ENCODE results near the gene NELL1.

NELL1 gene

DNA sequence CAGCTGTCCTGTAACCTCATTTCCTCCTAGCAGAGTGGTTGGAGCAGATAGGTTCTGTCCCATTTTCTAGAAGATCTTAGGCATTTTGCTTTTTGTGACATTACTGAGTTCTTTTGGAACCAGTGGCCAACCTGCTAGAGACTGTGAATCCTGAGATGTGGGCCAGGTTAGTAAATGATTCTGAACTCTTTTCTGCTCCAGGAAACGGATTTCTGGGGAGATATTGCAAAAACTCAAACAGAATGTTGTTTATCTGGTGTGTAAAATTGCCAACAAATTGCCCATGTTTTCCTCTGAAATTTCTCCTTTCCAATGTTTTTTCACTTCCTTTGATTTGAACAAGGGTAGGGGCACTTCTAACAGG is 37.2 kb upstream of the NELL1 start:
- ATAC-seq: no peak
- TF ChIP-seq ZNF565 (CRISPR knock-in tag; conservative IDR thresholded peaks at IDR 0.05; ENCODE audit: low read depth) (no peak), TCF4 (CRISPR knock-in tag; IDR thresholded peaks at IDR 0.05; ENCODE audit: borderline replicate concordance) (no peak), ZNF8 (CRISPR knock-in tag; IDR thresholded peaks at IDR 0.05) (no peak), ZNF70 (CRISPR knock-in tag; IDR thresholded peaks at IDR 0.05) (no peak), ARNTL (CRISPR knock-in tag; IDR thresholded peaks at IDR 0.05; ENCODE audit: borderline replicate concordance, low read depth) (no peak), ZFP30 (CRISPR knock-in tag; IDR thresholded peaks at IDR 0.05) (no peak), GLIS3 (CRISPR knock-in tag; IDR thresholded peaks at IDR 0.05) (no peak), BACH2 (CRISPR knock-in tag; IDR thresholded peaks at IDR 0.05; ENCODE audit: borderline replicate concordance) (no peak), ESRRG (CRISPR knock-in tag; IDR thresholded peaks at IDR 0.05) (no peak), ZC3H10 (CRISPR knock-in tag; IDR thresholded peaks at IDR 0.05) (no peak)
- TF ChIP-seq, protein P1, sequence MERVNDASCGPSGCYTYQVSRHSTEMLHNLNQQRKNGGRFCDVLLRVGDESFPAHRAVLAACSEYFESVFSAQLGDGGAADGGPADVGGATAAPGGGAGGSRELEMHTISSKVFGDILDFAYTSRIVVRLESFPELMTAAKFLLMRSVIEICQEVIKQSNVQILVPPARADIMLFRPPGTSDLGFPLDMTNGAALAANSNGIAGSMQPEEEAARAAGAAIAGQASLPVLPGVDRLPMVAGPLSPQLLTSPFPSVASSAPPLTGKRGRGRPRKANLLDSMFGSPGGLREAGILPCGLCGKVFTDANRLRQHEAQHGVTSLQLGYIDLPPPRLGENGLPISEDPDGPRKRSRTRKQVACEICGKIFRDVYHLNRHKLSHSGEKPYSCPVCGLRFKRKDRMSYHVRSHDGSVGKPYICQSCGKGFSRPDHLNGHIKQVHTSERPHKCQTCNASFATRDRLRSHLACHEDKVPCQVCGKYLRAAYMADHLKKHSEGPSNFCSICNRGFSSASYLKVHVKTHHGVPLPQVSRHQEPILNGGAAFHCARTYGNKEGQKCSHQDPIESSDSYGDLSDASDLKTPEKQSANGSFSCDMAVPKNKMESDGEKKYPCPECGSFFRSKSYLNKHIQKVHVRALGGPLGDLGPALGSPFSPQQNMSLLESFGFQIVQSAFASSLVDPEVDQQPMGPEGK (CRISPR knock-in tag; IDR thresholded peaks at IDR 0.05; ENCODE audit: borderline replicate concordance): no peak
- TF ChIP-seq, protein P2, sequence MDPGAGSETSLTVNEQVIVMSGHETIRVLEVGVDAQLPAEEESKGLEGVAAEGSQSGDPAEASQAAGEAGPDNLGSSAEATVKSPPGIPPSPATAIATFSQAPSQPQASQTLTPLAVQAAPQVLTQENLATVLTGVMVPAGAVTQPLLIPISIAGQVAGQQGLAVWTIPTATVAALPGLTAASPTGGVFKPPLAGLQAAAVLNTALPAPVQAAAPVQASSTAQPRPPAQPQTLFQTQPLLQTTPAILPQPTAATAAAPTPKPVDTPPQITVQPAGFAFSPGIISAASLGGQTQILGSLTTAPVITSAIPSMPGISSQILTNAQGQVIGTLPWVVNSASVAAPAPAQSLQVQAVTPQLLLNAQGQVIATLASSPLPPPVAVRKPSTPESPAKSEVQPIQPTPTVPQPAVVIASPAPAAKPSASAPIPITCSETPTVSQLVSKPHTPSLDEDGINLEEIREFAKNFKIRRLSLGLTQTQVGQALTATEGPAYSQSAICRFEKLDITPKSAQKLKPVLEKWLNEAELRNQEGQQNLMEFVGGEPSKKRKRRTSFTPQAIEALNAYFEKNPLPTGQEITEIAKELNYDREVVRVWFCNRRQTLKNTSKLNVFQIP (CRISPR knock-in tag; IDR thresholded peaks at IDR 0.05; ENCODE audit: borderline replicate concordance, low read depth): no peak
- TF ChIP-seq, protein P3, sequence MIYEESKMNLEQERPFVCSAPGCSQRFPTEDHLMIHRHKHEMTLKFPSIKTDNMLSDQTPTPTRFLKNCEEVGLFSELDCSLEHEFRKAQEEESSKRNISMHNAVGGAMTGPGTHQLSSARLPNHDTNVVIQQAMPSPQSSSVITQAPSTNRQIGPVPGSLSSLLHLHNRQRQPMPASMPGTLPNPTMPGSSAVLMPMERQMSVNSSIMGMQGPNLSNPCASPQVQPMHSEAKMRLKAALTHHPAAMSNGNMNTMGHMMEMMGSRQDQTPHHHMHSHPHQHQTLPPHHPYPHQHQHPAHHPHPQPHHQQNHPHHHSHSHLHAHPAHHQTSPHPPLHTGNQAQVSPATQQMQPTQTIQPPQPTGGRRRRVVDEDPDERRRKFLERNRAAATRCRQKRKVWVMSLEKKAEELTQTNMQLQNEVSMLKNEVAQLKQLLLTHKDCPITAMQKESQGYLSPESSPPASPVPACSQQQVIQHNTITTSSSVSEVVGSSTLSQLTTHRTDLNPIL (CRISPR knock-in tag; IDR thresholded peaks at IDR 0.05; ENCODE audit: low read depth): no peak

DNA sequence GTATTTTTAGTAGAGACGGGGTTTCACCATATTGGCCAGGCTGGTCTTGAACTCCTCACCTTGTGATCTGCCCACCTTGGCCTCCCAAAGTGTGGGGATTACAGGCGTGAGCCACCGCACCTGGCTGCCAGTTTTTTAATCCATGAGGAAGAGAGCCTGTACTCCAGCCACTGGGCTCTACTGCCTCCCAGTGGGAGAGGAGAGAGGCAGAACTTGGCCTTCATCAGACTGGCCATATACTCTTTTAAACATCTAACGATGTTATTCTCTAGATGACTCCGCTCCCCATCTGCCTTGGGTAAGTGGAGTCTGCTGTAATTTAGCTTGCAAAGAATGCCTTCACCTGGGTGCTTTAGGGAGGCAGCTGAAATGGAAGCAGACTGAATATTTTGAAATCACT is 35.3 kb upstream of the NELL1 start:
- ATAC-seq: no peak
- TF ChIP-seq PPARA (CRISPR knock-in tag; IDR thresholded peaks at IDR 0.05; ENCODE audit: borderline replicate concordance) (no peak), ZNF8 (CRISPR knock-in tag; IDR thresholded peaks at IDR 0.05) (no peak), RARB (CRISPR knock-in tag; IDR thresholded peaks at IDR 0.05) (no peak), ARNTL (CRISPR knock-in tag; IDR thresholded peaks at IDR 0.05; ENCODE audit: borderline replicate concordance, low read depth) (no peak), TCF4 (CRISPR knock-in tag; IDR thresholded peaks at IDR 0.05; ENCODE audit: borderline replicate concordance) (no peak), OSR1 (CRISPR knock-in tag; IDR thresholded peaks at IDR 0.05) (no peak), ZFP3 (CRISPR knock-in tag; IDR thresholded peaks at IDR 0.05) (no peak), ISL1 (CRISPR knock-in tag; IDR thresholded peaks at IDR 0.05) (no peak), CSDC2 (CRISPR knock-in tag; IDR thresholded peaks at IDR 0.05) (no peak), ZC3H10 (CRISPR knock-in tag; IDR thresholded peaks at IDR 0.05) (no peak), ESRRG (CRISPR knock-in tag; IDR thresholded peaks at IDR 0.05) (no peak), ZFP30 (CRISPR knock-in tag; IDR thresholded peaks at IDR 0.05) (no peak), ZNF70 (CRISPR knock-in tag; IDR thresholded peaks at IDR 0.05) (no peak)
- TF ChIP-seq, protein P3 (CRISPR knock-in tag; IDR thresholded peaks at IDR 0.05; ENCODE audit: low read depth): no peak
- TF ChIP-seq, protein P1 (CRISPR knock-in tag; IDR thresholded peaks at IDR 0.05; ENCODE audit: borderline replicate concordance): no peak
- TF ChIP-seq, protein P4, sequence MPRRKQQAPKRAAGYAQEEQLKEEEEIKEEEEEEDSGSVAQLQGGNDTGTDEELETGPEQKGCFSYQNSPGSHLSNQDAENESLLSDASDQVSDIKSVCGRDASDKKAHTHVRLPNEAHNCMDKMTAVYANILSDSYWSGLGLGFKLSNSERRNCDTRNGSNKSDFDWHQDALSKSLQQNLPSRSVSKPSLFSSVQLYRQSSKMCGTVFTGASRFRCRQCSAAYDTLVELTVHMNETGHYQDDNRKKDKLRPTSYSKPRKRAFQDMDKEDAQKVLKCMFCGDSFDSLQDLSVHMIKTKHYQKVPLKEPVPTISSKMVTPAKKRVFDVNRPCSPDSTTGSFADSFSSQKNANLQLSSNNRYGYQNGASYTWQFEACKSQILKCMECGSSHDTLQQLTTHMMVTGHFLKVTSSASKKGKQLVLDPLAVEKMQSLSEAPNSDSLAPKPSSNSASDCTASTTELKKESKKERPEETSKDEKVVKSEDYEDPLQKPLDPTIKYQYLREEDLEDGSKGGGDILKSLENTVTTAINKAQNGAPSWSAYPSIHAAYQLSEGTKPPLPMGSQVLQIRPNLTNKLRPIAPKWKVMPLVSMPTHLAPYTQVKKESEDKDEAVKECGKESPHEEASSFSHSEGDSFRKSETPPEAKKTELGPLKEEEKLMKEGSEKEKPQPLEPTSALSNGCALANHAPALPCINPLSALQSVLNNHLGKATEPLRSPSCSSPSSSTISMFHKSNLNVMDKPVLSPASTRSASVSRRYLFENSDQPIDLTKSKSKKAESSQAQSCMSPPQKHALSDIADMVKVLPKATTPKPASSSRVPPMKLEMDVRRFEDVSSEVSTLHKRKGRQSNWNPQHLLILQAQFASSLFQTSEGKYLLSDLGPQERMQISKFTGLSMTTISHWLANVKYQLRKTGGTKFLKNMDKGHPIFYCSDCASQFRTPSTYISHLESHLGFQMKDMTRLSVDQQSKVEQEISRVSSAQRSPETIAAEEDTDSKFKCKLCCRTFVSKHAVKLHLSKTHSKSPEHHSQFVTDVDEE (CRISPR knock-in tag; IDR thresholded peaks at IDR 0.05): no peak
- TF ChIP-seq, protein P2 (CRISPR knock-in tag; IDR thresholded peaks at IDR 0.05; ENCODE audit: borderline replicate concordance, low read depth): no peak

Data from SK-N-SH treated with all-trans-retinoic acid at 6 μM for 48 hours (cell line).